SKM-1 treated with dmso at 0.1 percent for 144 hours (cell line): ENCODE measurements around the gene PPIL1.

Source experiments
- DNase-seq: peaks from one replicate; lab custom pipeline; 2025; ENCODE audit not compliant: unreplicated experiment; lab: John Stamatoyannopoulos, UW

PPIL1 gene

DNA sequence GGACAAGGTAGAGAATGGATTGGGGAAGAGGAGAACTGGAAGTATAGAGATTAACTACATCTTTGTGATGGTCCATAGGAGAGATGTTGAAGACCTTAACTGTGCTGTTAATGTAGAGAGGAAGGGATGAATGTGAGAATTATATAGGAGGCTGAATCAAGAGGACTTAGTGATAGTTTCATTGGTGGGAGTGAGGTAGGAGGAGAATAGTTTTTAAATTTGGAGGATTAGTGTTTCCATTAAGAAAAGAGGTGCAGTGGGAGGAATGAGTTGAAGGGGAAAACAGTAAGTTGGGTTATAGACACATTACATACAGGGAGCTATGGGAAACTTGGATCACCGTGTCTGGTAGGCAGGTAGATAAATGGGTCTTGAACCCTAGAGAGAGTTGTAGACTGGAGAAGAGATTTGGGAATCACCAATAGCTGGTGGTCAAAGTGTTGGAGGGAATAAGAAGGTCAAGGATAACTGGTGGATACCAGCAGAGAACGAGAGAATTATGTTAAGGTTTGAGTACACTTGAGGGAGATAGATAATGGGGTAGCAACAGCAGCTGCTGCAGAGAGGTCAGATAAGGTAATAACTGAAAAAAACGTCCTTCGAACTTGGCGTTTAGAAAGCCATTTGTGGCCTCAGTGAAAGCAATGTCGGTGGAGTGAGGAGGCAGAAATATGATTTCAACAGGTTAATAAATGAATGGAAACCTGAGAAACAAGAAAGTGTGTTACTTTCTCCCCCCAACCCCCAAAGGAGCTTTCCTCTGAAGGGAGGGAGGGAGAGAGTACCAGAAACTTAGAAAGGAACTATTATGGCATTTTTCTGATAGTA lies 14.3 kb upstream of the PPIL1 start:
- DNase-seq = no peak

DNA sequence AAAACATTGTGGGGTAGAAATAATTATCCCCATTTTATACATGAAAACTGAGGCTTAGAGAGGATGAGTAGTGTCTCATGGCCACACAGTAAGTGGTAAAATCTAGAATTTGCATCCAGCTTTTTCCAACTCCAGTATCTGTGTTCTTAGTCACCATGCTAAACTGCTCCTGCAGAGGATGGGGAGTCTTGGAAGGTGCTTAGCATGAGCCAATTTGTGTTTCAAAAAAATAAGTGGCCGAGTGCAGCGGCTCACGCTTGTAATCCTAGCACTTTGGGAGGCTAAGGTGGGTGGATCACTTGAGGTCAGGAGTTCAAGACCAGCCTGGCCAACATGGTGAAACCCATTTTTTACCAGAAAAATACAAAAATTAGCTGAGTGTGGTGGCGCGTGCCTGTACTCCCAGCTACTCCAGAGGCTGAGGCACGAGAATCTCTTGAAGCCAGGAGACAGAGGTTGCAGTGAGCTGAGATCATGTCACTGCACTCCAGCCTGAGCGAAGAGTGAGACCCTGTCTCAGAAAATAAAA lies 13.6 kb upstream of the PPIL1 start:
- DNase-seq = no peak

DNA sequence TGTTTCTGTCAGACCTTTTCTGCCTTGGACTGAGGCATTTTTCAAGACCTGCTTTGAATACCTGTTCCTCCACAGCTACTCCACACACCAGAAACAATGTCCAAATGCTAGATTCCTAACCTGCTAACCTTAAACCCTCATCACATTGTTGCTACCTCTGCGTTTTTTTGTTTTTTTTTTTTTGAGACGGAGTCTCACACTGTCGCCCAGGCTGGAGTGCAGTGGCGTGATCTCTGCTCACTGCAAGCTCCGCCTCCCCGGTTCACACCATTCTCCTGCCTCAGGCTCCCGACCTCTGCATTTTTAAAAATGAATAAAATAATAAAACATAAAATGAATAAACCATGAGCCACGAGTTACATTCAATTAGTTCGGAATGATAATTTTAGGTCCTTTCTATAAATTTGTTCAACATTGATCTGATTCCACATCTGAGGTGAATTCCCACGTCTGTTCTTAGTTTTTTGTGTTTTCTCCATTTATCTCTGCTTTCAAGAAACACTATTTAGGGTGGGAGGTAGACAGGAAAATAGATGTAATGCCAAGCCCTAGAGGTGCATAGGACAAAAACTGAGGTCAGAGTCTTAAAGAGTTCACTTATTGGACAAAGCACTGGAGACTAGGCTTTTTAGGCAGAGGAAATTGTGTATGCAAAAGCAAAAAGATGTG lies 12.5 kb upstream of the PPIL1 start:
- no peak for DNase-seq

DNA sequence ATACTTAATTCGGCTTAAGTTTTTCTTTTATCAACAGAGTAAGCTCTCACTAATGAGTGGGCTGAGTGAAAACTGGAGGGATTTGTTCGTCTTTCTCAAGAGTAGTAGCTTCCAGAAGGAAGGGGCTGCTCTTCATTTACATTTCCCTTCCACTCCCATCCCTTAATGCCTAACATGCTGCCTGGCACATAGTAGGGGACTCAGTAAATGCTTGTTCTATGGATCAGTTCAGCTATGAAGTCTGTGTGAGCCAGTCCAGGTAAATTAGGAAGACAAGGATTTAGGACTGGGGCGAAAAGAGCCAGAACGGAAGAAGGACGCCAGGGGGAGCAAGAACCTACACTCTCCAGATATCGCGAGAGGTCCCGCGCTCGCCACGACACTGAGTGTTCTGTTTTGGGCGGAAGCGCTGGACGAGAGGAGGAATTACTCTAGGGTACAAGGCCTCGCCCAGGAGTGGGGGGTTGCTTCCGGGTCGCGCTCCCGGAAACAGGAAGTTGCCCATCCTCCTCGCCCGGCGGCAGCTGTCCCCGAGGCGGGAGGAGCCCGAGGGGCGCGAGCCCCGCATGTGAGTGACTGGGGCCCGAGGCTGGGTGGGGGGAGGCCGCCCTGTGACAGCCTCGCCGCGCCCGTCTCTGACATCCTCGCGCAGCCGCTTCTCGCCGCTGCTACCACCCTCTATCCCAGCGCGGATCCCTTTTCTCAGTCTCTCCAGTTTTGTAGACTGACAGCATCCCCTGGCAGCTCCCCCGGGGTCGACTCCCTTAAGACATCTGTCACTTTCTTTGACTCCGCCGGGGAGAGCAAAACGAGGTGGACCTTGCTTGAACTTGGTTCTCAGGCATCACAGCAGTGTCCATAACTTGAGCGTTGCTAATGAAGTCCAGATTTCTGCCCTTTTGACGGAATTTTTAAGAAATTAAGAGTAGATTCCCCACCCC lies 11.1 kb upstream of the PPIL1 start, which contains the start of gene C6orf89:
TSS of gene C6orf89 (plus strand) at position 492 of the 941 bp plus-strand sequence. CDS start 13,493 bp downstream, outside the sequence.
- peak; percentile 96 for DNase-seq

DNA sequence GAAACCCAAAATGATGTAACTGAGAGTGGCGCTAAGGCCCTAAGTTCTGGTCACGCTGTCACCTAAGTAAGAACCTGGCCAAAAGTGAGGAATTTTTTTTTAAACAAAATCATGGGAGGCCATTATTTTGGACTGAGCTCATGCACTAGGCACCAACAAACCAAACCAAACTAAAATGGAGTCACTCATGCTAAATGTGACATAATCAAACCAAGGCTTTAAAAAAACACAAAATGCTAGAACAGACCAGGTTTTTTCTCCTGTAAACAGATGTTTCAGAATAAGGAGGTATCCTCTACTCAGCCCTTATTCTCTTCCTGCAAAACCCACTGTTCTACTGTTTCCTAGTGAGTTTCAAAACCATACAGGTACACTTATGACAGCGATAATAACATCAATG lies 10.0 kb upstream of the PPIL1 start:
- no peak for DNase-seq

DNA sequence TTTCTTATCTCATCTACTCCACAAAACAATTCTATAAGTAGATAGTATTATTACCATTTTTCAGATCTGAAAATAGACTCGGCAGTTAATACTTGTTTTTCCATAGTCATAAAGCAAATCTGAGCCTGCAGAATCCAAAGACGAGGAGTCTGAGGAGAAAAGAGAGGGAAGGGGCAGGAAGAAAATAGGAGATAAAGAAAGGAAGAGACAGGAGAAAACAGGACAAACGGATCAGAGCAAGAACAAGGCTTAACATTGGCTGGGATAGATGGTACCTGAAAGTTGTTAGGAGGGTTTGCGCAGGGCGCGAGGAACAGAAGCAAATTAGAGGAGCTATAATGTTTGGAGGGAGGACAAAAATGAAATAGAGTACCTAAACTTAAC lies 639 bp upstream of the PPIL1 start:
- DNase-seq = no peak

DNA sequence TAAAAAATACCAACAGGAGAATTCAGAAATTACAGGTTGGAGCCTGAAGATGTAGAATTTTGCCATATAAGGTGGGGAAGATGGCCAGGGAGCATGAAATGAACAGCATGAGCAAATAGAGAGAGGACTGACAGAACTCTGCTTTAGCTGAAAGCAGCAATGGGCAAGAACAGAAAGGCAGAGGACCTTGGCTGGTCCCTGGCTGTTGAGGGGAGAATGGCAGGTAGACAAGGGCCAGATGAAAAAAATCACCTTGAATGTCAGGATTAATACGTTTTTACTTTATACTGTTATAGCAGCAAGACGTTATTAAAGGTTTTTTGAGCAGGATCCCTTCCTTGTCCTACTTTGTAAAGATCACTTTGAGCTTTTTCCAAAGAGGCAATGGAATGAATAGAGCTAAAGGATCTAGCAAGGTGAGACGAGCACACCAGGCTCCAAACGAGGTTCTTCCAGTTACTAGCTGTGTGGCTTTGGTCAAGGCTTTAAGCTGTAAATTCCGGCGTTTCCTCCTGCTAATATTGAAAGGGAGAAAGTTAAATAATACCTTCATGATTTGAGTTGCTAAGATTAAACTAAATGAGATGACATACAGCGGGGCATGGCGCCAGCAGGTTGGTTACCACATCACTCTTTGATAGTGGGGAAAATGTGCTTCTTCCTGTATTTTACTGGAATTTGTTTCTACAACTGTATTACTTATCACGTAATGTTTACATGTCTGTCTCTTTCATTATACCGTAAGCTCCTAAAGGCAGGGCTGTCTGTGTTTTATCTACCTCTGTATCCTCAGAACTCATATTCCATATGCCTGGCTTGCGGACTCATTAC lies 776 bp downstream of the PPIL1 start:
- DNase-seq = no peak

DNA sequence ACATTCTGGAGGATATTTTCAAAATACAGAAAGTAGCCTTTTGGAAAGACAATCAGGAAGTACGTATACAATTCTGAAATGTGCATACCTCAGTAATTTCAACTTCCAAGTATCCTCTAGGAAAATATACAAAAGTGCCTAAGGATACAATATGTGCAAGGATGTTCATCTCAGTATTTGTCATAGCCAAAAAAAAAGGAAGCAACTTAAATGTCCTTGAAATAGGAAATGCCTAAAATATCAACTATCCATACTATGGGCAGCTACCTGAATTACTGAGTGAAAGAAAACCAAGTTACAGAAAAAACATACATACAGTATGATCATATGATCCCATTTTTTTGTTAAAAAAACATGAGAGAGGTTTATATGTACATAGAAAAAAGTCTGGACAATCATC lies 1.5 kb downstream of the PPIL1 start:
- no peak for DNase-seq

DNA sequence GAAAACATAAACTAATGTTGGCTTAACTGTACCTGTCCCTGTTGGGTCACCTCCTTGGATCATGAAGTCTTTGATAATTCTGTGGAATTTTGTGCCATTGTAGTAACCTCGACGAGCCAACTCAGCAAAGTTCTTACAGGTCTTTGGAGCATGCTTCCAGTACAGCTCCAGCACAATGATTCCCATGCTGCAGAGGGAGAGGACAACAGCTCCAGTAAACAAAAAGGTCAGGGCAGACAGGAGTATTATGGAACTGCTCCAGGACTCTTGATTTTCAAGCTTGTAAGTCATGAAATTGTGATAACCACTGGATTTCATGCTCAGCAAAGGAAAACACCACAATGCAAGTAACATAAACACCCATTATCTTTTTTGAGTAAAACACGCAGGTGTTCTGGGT lies 2.9 kb downstream of the PPIL1 start:
- DNase-seq = no peak

DNA sequence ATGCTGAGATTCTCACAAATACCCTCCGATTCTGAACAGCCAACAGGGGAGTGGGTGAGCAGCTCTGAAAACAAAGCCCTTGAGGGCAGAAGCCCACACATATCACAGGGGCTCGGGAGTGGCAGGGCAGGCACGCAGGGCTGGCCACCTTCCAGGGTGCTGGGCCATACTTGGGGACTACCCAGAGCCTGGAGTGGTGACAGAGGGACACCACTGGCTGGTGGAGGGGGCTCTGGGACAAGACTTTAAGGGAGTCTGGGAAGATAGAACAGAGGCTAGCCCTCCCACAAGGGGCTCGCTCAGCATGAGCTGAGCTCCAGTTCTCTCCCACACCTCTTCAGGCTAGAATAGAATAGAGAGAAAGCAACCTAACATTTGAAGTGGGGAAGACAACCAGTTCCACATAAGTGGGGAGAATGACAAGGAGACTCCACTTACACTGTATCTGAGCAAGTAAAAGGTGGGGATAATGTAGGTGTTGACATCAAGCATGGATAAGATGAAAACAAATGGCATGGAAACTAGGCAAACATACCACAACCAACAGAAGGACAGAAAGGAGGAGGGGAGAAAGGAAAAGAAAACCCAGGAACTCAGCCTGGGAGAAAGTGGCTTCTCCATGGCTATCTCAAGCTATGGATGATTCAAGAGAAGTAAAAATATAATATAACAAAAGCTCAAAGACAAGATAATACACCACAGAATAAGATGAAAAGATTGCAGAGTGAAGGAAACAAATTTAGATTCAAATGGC lies 7.0 kb downstream of the PPIL1 start:
- DNase-seq = no peak

DNA sequence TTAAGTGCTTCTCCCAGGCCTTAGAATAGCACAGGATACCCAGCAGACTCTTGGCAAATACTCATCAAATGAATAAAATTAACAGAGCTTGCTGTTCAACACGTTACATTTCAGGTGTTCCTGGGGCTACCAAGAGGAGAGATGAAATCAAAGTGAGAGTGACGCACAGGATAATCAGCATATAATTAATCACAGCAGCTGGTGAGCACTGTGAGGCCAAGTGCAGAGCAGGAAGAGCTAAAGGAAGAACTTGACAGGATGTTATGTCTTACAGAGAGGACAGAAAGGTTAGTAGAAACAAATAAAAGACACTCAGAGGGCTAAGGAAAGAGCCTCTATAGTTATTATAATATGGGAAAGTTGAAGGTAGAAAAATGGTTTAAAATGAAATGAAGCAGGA lies 8.8 kb downstream of the PPIL1 start:
- DNase-seq = no peak

DNA sequence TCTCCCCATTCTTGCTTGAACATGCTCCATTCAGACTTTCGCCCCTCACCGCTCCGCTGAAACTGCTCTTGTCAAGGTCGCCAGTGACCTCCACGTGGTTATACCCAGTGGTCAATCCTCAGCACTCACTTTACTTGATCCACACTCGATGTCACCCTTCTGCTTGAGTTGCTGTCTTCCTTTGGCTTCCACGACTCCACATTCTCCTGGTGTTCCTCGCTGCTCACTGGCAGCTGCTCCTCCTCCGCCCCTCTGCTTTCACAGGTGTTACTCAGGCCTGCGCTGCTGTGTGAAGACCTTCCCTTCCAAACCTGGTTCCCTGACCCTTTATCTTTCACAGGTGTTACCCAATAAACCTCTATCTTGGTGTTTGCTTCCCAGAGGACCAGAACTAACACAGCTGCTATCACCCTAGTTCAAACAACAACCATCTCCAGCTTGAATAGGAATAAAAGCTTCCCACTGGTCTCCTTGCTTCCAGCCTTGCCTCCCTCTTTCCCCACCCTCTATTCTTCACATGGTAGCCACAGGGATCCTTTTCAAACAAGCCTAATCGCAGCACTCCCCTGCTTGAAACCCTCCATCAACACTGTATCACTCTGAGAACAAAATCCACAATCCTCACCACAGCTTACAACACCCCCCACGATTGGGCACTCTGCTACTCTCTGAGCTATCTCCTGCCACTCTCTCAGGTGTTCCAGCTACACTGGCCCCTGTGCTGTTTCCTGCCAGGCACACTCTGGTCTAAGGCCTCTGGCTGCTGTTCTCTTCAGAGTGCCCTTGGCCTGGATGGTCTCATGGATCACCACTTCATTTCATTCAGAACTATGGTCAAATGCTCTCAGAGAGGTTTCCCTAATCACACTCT lies 10.7 kb downstream of the PPIL1 start:
- DNase-seq = no peak

DNA sequence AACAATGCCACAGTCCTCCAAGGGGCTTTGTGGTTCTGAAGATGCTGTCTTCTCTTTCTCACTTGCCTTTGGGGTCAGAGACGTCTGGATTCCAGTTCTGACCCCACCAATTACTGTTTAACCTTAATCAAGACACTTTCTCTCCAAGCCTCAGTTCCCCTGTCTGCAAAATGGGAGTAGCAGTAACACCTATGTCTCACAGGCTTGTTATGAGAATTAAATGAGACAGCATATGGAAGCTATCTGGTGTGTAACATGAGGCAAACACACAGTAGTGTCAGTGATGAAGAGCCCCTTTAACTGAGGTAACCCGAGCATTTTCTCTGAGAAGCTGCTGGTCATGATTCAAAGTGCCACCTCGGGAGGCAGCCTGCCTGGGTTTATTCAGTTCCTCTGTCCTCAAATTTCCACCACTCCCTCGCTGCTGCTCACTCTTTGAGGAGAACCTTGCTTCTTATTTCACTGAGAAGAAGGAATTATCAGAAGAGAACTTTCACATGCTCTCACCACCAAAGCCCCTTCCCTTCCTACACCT lies 11.7 kb downstream of the PPIL1 start:
- DNase-seq = no peak

DNA sequence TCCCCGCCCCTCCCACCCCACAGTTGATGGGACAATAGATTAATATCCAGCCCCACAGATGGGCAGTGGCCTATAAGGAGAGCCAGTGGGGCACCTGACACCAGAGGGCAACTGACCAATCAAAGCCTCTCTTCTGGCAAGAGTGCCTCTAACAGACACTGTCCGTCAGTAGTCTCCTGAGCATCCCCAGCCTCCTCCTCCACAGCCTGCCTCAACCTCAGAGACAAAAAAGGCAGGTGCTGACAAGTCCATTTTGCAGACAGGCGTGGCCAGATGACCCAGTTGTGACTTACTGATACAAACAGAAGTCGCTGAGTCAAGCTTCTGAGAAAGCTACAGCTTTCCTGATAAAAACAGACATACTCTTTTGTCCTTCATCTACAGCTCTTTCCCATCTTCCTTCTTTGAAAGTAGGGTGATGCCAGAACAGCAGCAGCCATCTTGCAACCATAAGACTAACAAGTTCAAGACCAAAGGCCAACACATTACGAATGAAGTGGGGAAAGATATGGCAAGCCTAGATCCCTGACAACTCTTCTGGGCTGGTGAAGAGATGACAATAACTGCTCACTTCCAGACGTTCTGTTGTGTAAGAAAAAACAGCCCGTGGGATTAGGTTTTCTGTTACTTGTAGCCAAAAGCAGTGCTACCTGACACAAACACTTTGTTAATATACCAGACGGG lies 12.3 kb downstream of the PPIL1 start:
- no peak for DNase-seq

DNA sequence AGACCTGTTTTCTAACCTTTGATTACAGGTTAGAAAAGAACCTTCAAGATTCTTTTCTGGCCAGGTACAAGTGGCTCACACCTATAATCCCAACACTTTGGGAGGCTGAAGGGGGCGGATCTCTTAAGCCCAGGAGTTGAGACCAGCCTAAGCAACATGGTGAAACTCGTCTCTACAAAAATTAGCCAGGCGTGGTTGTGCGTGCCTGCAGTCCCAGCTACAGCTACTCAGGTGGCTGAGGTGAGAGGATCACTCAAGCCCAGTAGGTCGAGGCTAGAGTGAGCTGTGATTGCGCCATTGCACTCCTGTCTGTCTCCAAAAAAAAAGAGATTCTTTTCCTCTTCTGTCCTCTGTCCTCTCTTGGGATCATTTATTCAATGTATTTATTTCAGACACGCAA lies 14.5 kb downstream of the PPIL1 start:
- DNase-seq = no peak

DNA sequence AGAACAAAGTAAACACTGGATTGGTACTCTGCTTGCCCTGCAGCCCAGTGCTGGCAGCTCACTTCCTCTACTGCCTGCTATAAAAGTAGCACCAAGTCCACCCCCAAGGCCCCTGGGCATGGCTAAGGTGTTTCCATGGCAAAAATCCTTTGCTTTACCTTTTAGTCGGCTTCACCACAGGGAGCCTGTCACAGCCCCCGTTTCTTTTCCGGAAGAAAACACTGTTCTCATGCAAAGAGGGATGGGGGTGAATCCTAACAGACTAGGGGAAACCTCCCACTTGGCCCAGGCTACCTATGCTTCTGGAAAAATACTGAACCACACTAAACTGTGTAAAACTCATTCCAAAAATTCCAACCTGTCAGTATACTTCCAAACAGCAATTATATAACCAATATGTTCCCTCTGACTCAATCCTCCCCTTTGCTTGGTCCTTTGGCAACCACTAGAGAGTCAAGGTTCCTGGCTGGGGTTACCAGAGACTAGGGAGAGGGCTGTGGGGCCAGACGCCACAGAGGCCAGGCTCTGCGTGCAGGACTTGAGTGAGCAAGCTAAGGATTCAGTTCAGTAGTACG lies 16.1 kb downstream of the PPIL1 start:
- DNase-seq = no peak

DNA sequence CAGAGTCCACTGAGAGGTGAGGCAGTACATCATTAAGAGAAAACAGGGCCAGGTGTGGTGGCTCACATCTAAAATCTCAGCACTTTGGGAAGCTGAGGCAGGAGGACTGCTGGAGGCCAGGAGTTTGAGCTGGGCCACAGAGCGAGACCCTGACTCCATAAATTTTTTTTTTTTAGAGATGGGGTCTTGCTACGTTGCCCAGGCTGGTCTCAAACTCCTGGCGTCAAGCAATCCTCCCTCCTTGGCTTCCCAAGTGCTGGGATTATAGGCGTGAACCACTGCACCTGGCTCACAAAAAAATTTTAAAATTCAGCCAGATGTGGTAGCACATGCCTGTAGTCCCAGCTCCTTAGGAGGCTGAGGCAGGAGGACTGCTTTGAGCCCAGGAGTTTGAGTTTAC lies 17.3 kb downstream of the PPIL1 start:
- no peak for DNase-seq

DNA sequence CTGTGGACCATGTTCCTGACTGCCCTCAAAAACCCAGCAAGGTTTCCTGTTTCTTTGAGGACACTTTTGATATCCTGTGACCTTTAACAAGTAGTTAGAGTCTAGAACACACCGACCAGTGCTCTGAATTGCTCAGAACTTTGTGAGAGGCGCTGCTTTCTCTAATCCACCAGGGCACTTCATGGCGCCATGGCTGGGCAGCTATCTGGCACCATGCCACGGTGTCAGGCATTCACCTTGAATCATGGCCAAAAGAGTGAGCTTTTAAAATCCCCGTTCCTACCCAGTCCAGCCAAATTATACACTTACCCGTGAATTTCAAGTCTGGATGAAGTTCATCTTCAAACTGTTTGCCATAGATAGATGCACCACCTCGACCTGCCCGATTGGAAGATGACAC lies 18.3 kb downstream of the PPIL1 start:
- DNase-seq = no peak
